HG03342 (cell line): ENCODE measurements around the gene TIGD3.

Source experiments
- ATAC-seq: cut with Tn5 transposase; IDR thresholded peaks from one replicate; pipeline ENCODE4 v1.9.1; 2021; ENCODE audit warnings: mild to moderate bottlenecking, moderate library complexity; ENCODE audit not compliant: unreplicated experiment

The TIGD3 gene

GRCh38 chr11:65354265-65355012 is at the start of gene TIGD3:
Gene TIGD3 (plus strand): TSS chr11:65354751. CDS start chr11:65355809, 1,058 bp downstream.
- ATAC-seq: peak; percentile 76

- no peak for ATAC-seq
Observed at GRCh38 chr11:65305501-65306268, 48.9 kb upstream of the TIGD3 start.

- ATAC-seq: no peak
Observed at GRCh38 chr11:65307298-65308229, 47.0 kb upstream of the TIGD3 start.

- ATAC-seq: no peak
Observed at GRCh38 chr11:65308281-65308891, 46.2 kb upstream of the TIGD3 start.

DNA sequence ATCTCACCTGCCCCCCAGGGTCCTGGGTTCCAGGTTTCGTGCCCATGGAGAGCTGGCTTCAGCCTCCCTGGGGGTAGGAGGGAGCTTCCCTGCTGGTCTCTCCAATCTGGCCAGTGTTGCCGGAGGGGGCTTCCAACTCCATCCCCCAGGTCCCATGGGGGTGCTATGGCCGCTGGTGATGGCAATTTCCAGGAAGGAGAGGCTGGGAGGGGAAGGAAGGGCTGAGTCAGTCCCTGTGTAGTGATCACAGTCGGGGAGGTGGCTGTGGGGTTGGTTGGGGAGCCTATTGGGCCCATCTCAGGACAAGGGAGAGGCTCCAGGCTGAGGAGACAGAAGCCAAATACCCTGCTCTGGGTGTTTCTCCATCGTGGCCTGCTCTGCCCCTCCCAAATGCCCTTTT is 45.5 kb upstream of the TIGD3 start:
- no peak for ATAC-seq

DNA sequence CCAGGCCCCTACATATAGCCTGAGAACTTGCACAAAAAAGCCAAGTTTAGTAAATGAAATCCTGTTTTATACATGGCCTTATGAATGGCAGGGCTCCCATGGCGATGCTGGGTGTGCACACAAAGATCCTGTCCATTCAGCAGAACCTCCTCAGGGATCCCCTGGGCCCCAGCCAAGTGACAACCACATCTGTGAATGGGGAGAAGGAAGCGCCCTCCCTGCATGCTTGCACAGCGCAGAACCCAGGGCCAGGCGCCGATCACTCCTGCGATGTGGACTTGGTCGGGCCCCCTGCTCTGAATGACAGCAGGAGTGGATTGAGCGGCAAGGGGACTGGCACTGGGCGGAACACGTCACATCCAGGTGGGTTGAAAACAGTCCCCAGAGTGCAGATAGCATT is 44.3 kb upstream of the TIGD3 start:
- no peak for ATAC-seq

DNA sequence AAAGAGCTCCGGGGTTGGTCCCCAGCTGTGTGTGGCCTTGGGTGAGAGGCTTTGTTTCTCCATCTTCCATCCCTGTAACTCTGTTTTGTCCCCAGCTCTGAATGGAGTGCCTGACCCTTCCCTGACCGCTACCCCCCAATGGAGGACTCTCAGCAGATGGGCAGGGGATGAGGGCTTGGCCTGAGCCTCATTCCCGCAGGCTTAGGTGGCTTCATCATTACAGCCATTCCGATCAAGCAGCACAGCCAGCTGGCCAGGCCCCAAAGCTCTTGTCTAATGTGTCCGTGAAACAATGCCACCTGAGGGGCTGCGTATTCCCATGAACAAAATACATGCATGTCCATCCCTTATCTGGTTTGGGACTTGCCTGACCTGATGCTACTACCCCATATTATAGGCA is 43.8 kb upstream of the TIGD3 start:
- ATAC-seq: no peak

DNA sequence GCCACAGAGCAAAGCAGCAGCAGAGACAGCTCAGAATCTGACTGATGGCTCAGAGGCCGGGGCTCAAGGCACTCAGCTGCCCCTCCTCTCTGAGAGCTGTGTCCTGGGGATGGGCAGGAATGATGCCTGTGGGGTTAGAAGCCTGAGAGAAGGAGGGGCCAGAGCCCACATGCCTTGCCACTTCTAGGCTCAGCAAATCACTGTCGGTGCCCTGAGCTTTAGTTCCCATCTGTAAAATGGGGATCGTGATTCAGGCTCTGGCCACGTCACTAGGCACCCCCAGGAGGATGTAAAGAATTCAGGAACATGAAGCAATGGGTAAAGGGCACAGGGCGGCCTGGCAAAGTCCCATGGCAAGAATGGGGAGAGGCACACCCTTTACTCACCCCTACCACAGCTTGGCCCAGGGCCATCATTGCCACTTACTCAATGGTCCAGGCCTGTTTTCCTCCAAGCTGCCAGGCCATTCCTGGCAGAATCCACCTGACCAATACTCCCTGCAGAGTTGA is 43.3 kb upstream of the TIGD3 start:
- ATAC-seq: no peak

- peak; percentile 79 for ATAC-seq
Observed at GRCh38 chr11:65314501-65315203, 39.9 kb upstream of the TIGD3 start, which contains the start of gene CDC42EP2. Gene CDC42EP2 (plus strand): TSS chr11:65314866. CDS start chr11:65320899, 6,033 bp downstream.

GRCh38 chr11:65315204-65315865 is 39.2 kb upstream of the TIGD3 start:
- ATAC-seq: no peak

DNA sequence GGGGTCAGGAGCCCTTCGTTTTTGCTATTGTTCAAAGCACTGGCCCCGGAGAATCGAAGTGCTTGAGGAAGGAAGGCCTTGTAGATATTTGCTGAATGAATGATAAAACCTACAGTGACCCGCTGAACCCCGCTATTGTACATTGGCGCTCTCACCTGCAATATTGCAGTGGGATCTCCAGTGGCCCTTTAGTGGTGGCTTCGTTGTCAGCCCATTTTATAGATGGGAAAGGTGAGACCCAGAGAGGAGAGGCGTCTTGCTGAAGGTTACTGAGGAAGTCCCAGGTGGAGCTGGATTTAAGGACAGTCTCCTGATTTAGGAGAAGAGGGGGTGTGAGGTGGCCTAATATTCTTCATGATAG is 38.7 kb upstream of the TIGD3 start:
- no peak for ATAC-seq

DNA sequence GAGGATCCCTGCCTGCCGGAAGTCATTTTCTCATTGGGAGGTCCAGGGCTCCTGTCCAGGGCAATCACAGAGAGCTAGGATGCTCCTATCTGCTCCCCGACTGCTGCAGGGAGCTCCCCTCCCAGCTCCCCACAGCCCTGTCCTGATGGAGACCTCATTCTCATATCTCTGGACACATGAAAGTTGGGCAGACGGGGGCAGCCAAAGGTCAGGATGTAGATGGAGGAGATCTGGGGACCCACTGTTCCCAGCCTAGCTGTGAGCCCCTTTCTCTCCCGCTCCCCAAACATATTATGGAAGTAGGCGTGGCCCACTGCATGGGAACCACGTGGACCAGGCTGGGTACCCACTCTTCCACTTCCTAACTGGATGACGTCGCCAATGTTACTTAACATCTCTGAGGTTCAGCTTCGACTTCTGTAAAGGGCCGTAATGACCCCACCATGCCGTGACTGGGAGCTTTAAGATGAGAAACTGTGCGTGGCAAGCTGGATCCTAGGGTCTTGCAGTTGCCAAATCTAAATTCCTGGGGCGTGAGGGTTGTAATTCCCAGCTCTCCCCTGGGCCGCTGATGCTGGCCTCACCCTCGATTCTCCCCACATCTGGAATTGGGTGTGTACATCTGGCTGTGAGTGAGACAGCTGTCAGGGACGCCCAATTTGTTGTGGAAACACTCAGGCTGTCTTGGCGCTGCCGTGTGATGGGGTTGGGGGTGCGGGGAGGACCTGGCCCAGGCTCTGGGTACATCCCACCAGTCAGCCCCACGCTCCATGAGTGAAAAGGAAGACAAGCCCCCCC is 38.1 kb upstream of the TIGD3 start:
- no peak for ATAC-seq

GRCh38 chr11:65317025-65317786 is 37.3 kb upstream of the TIGD3 start:
- no peak for ATAC-seq

- no peak for ATAC-seq
Observed at GRCh38 chr11:65320386-65321075, 34.0 kb upstream of the TIGD3 start.

- no peak for ATAC-seq
Observed at GRCh38 chr11:65321076-65321475, 33.5 kb upstream of the TIGD3 start.

GRCh38 chr11:65321828-65322485 is 32.6 kb upstream of the TIGD3 start:
- ATAC-seq: no peak

DNA sequence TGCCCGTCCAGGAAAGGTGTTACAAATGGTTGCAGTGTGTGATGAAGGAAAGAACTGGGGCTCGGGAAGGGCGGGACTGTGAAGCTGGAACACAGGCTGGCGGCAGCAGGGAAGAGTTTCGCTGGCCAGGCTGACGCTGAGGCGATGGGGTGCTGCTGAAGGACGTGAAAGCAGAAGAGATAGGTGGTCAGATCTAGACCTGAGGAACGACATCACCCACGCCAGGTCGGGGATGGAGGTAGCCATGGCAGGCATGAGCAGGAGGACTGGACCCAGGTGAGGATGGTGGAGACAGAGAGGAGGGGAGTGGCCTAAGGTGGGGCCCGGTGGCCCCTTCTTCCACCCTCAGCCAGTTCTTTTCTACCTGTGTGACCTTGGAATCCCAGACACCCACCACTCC is 30.7 kb upstream of the TIGD3 start:
- ATAC-seq: no peak
